VCaP (cell line): ENCODE data around the gene CDH4.

Experiments
- H3K27ac ChIP-seq: fragments of 450-650 bp; 2 replicates; pipeline ENCODE4 v1.5.1; 2017
- CTCF ChIP-seq: fragments of 450-650 bp; conservative IDR thresholded peaks from 2 replicates; pipeline ENCODE4 v1.5.1; 2017; ENCODE audit warnings: mild to moderate bottlenecking, moderate library complexity

The CDH4 gene

DNA sequence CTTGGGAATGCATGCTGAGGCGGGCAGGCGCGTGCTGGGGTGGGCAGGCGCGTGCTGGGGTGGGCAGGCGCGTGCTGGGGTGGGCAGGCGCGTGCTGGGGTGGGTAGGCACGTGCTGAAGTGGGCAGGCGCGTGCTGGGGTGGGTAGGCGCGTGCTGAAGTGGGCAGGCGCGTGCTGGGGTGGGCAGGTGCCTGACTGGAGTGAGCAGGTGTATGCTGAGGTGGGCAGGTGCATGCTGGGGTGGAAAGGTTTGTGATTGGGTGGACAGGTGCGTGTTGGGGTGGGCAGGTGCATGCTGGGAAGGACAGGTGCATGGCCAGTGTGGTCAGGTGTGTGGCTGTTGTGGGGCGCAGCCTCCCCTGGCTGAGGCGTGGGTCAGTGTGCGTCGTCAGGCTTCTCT, 404.1 kb downstream of the CDH4 start:
- no peak overlapping the region for H3K27ac ChIP-seq
- no peak for TF ChIP-seq CTCF

GRCh38 chr20:61657721-61658377, 405.8 kb downstream of the CDH4 start:
- H3K27ac ChIP-seq: no peak overlapping the region
- TF ChIP-seq CTCF: no peak

DNA sequence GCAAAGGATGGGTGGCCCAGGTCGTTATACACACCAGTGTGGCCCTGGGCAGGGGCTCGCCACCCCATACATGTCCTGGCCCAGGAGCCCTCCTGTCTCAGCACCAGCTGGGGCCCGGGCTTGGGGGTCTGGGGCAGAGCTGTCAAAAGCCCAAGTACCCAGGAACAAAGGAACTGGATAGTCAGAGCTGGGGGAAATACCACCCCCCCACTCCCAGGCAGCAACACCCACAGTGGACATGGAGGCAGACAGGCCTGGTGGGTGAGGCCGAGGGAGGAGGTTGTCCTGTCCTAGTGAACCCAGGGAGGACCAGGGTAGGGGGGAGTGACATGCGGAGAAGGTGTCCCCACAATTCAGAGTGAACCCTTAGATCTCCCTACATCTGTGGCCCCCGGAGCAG, 406.5 kb downstream of the CDH4 start:
- no peak overlapping the region for H3K27ac ChIP-seq
- no peak for TF ChIP-seq CTCF

- H3K27ac ChIP-seq: no peak overlapping the region
- TF ChIP-seq CTCF: no peak
Observed at GRCh38 chr20:61659246-61659993, 407.4 kb downstream of the CDH4 start.

GRCh38 chr20:61659994-61660346, 407.9 kb downstream of the CDH4 start:
- TF ChIP-seq CTCF: no peak
- H3K27ac ChIP-seq: no peak overlapping the region

DNA sequence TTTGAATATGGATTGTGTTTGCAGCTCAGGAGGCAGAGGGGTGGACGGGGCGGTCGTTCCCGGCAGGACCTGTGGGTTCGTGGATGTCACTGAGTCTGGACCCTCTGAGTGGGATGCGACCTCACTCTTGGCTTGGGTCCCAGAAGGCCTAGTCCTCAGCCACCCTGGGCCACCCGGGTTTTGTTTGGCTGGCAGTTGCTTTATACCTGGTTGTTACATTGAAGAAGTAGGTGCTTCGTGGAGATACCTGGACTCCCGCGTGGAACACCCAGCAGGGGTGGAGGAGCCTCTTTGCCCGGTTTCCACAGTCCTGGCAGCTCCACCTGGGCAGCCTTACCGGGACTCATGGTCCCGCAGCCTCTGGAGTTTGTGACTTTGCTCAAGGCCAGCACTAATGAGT, 408.5 kb downstream of the CDH4 start:
- H3K27ac ChIP-seq: no peak overlapping the region
- TF ChIP-seq CTCF: no peak

GRCh38 chr20:61661025-61661424, 409.0 kb downstream of the CDH4 start:
- no peak for TF ChIP-seq CTCF
- H3K27ac ChIP-seq: no peak overlapping the region
